GM12801 (cell line): Measurements from ENCODE around the gene PLA2G4A.

Experiments
- TF ChIP-seq, protein P1 (sequence below): IDR thresholded peaks from one replicate; pipeline ENCODE4 v1.5.1; 2011; ENCODE audit warnings: control low read depth; ENCODE audit not compliant: insufficient read length; ENCODE audit errors: extremely low read depth

Gene PLA2G4A

GRCh38 chr1:186807163-186807562, 21.6 kb upstream of the PLA2G4A start:
- TF ChIP-seq, protein P1, sequence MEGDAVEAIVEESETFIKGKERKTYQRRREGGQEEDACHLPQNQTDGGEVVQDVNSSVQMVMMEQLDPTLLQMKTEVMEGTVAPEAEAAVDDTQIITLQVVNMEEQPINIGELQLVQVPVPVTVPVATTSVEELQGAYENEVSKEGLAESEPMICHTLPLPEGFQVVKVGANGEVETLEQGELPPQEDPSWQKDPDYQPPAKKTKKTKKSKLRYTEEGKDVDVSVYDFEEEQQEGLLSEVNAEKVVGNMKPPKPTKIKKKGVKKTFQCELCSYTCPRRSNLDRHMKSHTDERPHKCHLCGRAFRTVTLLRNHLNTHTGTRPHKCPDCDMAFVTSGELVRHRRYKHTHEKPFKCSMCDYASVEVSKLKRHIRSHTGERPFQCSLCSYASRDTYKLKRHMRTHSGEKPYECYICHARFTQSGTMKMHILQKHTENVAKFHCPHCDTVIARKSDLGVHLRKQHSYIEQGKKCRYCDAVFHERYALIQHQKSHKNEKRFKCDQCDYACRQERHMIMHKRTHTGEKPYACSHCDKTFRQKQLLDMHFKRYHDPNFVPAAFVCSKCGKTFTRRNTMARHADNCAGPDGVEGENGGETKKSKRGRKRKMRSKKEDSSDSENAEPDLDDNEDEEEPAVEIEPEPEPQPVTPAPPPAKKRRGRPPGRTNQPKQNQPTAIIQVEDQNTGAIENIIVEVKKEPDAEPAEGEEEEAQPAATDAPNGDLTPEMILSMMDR = no peak

- TF ChIP-seq, protein P1 = no peak
Measured at GRCh38 chr1:186811892-186812291, 16.9 kb upstream of the PLA2G4A start.

GRCh38 chr1:186812570-186812969, 16.2 kb upstream of the PLA2G4A start:
- TF ChIP-seq, protein P1 = no peak

DNA sequence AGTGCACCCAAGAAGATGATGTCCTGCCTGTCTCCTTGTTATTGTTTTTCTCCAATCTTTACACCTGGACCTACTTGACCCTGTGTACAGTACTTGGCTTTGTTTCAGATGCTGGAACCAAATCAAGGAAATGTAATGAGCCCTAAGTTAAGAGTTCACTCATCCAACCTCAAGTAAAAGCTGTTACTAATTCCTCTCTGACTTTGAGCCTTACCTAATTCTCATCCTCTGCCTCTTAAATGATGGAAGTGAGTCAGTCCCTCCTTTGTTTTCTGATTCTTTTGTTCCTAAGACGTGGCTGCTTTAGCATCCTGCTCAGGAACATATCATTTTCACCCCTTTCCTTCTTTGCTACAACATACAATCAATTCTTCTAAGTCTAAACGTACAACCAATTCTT, 15.3 kb upstream of the PLA2G4A start:
- TF ChIP-seq, protein P1 = no peak

DNA sequence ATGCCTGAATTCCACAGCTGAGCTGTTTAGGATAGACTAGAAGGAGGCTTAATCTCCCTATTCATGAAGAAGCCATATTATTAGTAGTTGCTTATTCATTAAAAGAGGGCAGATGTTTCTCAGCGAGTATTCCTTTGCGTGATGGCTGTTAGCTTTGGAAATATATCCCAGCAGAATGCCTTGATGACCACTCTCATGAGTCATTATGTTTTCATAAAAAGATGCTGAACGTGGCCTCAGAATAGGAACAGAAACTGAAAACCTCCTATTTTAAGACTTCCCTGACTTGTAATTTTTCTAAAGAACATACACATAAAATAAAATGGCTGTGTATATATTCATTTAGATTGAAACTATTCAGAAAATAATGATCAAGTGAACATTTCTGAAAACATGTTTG, 9.6 kb upstream of the PLA2G4A start:
- TF ChIP-seq, protein P1 = no peak

- TF ChIP-seq, protein P1 = no peak
Measured at GRCh38 chr1:186819563-186819962, 9.2 kb upstream of the PLA2G4A start.

DNA sequence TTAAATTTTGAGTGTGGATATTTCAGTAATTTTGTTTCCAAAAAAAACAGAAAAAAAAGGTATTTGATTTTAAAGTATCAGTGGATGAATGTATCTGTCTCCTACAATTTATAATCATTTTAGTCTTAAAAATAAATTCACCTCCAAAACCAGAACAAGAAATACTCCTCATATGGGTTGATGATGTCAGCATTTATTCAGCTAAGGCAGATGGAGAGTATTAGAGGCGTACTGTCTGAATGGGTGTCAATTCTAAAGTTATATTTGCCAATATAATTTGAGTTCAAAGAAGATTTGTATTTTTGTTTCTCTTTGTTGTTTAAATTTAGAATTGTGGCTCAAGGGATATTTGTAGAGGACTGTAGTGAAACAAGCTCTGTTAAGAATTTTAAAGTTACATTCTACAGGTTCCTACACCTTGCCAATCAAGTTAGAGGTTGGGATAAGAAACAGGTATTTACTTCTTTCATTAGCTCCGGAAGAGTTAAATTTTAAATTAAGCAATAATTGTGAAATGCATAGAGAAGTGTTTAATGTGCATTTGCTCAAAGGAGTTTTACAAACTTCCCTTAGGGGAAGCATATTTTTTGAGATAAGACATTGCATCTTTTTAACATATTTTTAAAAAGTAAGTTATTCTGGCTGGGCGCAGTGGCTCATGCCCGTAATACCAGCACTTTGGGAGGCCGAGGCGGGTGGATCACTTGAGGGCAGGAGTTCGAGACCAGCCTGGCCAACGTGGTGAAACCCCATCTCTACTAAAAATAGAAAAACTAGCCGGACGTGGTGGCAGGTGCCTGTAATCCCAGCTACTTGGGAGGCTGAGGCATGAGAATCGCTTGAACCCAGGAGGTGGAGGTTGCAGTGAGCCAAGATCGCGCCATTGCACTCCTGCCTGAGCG, 1.2 kb downstream of the PLA2G4A start:
- TF ChIP-seq, protein P1 = no peak
